DOHH2 (cell line): ENCODE measurements around the gene EPHA2.

Experiments used
- H3F3A ChIP-seq: fragments of 200-600 bp; sonication (generic), shearing (Covaris generic); 2 replicates; pipeline ENCODE4 v1.6.0; 2016; ENCODE audit warnings: antibody characterized with exemption, mild to moderate bottlenecking; ENCODE audit not compliant: control insufficient read depth, insufficient read depth
- H3K27ac ChIP-seq: fragments of 200-600 bp; sonication (generic); 2 replicates; pipeline ENCODE4 v1.5.1; 2014; ENCODE audit warnings: low read depth, mild to moderate bottlenecking, low read length, moderate library complexity
- H3K27me3 ChIP-seq: fragments of 200-600 bp; sonication (generic); 2 replicates; pipeline ENCODE4 v1.6.1; 2014; ENCODE audit warnings: mild to moderate bottlenecking, low read length, mixed read lengths; ENCODE audit not compliant: control insufficient read depth
- H3K36me3 ChIP-seq: fragments of 200-600 bp; sonication (generic); 2 replicates; pipeline ENCODE4 v1.6.1; 2014; ENCODE audit warnings: mild to moderate bottlenecking, low read length, moderate library complexity, mixed read lengths; ENCODE audit not compliant: control insufficient read depth
- H3K4me1 ChIP-seq: fragments of 200-600 bp; sonication (generic); 2 replicates; pipeline ENCODE4 v1.6.1; 2014; ENCODE audit warnings: mild to moderate bottlenecking, low read length, mixed read lengths; ENCODE audit not compliant: control insufficient read depth
- H3K4me2 ChIP-seq: fragments of 200-600 bp; sonication (generic); 2 replicates; pipeline ENCODE4 v1.6.0; 2014; ENCODE audit warnings: mild to moderate bottlenecking, low read length, moderate library complexity
- H3K4me3 ChIP-seq: fragments of 200-600 bp; sonication (generic); 2 replicates; pipeline ENCODE4 v1.5.1; 2014; ENCODE audit warnings: mild to moderate bottlenecking, low read length, mixed read lengths
- H3K79me2 ChIP-seq: fragments of 200-600 bp; sonication (generic); 2 replicates; pipeline ENCODE4 v1.6.1; 2014; ENCODE audit warnings: mild to moderate bottlenecking, low read length, mixed read lengths; ENCODE audit not compliant: control insufficient read depth
- H3K9me2 ChIP-seq: fragments of 200-600 bp; sonication (generic); replicated peaks from 2 replicates; pipeline ENCODE4 v1.6.1; 2014; ENCODE audit warnings: mild to moderate bottlenecking, low read length, mixed read lengths; ENCODE audit not compliant: control insufficient read depth
- H3K9me3 ChIP-seq: fragments of 200-600 bp; sonication (generic); 2 replicates; pipeline ENCODE4 v1.6.1; 2014; ENCODE audit warnings: antibody characterized with exemption, low read length, mixed read lengths; ENCODE audit not compliant: control insufficient read depth, insufficient read depth
- H4K20me1 ChIP-seq: fragments of 200-600 bp; sonication (generic); 2 replicates; pipeline ENCODE4 v1.6.0; 2014; ENCODE audit warnings: low read depth, mild to moderate bottlenecking, antibody characterized with exemption, low read length, moderate library complexity; ENCODE audit not compliant: control insufficient read depth, insufficient read depth
- EZH2phosphoT487 ChIP-seq: fragments of 200-600 bp; sonication (generic); IDR thresholded peaks from 2 replicates; pipeline ENCODE4 v1.6.1; 2017; ENCODE audit warnings: borderline replicate concordance, mild to moderate bottlenecking, antibody characterized with exemption, low read length, moderate library complexity, mixed read lengths
- TF ChIP-seq, protein P1 (sequence below): fragments of 200-600 bp; sonication (generic); IDR thresholded peaks from one replicate; pipeline ENCODE4 v1.5.1; 2014; ENCODE audit warnings: antibody characterized with exemption, mild to moderate bottlenecking, low read depth, low read length; ENCODE audit not compliant: poor library complexity, severe bottlenecking

Gene EPHA2

DNA sequence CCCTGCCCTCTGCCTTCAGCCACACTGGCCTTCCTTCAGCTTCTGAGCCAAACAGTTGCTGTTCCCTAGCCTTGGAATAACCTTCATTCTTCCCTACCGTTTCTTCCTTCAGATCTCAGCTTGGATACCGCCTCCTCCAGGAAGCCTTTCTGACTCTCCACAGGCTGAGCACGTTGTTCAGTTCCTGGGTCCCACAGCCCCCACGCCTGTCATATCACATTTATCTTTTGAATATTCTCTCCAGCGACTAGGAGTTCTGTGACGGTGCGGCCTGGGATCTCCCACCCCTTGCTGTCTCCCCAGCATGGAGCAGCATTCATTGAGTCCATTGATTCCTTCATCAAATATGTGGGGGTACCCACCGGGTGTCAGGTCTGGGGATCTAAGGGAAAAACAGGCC, 39.2 kb downstream of the EPHA2 start:
- no peak overlapping the region for H3K4me3 ChIP-seq
- no peaks in the 10 kb centered on the region for H3K36me3 ChIP-seq
- no peak for TF ChIP-seq EZH2phosphoT487
- TF ChIP-seq, protein P1, sequence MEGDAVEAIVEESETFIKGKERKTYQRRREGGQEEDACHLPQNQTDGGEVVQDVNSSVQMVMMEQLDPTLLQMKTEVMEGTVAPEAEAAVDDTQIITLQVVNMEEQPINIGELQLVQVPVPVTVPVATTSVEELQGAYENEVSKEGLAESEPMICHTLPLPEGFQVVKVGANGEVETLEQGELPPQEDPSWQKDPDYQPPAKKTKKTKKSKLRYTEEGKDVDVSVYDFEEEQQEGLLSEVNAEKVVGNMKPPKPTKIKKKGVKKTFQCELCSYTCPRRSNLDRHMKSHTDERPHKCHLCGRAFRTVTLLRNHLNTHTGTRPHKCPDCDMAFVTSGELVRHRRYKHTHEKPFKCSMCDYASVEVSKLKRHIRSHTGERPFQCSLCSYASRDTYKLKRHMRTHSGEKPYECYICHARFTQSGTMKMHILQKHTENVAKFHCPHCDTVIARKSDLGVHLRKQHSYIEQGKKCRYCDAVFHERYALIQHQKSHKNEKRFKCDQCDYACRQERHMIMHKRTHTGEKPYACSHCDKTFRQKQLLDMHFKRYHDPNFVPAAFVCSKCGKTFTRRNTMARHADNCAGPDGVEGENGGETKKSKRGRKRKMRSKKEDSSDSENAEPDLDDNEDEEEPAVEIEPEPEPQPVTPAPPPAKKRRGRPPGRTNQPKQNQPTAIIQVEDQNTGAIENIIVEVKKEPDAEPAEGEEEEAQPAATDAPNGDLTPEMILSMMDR = no peak
- H3F3A ChIP-seq = no peaks in the 10 kb centered on the region
- no peaks in the 10 kb centered on the region for H3K79me2 ChIP-seq
- H3K27ac ChIP-seq = no peak overlapping the region
- H3K4me1 ChIP-seq = no peaks in the 10 kb centered on the region
- H3K27me3 ChIP-seq = no peaks in the 10 kb centered on the region; the same call in none of the 2 replicates
- H3K4me2 ChIP-seq = no peak overlapping the region
- H3K9me2 ChIP-seq = no peaks in the 10 kb centered on the region
- H3K9me3 ChIP-seq = no peaks in the 10 kb centered on the region
- no peaks in the 10 kb centered on the region for H4K20me1 ChIP-seq

DNA sequence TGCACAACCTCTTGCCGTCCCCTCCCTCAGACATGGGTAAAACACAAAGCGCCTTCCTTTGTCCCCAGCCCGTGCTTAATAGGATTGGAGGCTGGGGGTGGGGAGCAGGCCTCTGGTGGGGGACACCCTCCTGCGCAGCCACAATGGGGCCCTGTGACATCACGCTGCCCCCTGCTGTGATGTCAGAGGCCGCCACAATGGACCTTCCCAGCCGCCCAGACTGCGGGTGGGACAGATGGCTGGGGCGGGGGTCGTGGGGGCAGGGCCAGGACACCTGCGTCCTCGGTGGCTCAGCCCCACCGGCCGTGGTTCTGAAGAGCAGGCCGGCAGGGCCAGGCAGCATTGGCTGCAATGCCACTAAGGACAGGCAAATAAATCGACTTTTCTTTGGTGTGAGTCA, 39.9 kb downstream of the EPHA2 start:
- Histone ChIP-seq H3K27me3 (no peaks in the 10 kb centered on the region; the same call in none of the 2 replicates), H4K20me1 (no peaks in the 10 kb centered on the region), H3K27ac (no peak overlapping the region), H3F3A (no peaks in the 10 kb centered on the region), H3K9me3 (no peaks in the 10 kb centered on the region), H3K4me3 (no peak overlapping the region), H3K4me1 (no peaks in the 10 kb centered on the region), H3K79me2 (no peaks in the 10 kb centered on the region), H3K36me3 (no peaks in the 10 kb centered on the region), H3K4me2 (no peak overlapping the region), H3K9me2 (no peaks in the 10 kb centered on the region)
- TF ChIP-seq, protein P1 = no peak
- no peak for TF ChIP-seq EZH2phosphoT487

DNA sequence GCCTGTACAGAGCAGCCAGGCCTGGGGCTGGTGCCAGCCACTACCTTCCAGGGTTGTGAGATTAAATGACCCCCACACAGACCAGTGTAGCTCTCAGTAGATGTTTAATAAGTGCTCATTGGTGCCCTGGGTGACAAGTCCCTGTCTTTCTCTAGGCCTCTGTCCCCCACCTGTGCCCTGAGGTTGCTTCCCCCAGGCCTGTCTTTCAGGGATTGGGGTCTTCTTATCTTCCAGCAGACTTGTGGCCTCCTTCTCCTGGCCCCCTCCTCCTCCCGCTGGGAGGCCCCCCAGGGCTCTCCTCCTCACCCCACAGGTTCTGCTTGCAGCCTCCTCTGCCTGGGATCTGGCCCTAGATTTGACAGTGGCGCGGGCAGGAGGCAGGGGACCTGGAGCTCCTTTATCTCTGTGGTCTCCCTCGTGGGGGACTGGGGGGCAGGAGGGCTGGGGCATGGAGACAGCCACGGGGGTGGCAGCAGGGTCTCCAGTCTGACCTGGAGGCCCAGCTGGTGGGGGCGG, 40.3 kb downstream of the EPHA2 start:
- Histone ChIP-seq H3K9me3 (no peaks in the 10 kb centered on the region), H3K9me2 (no peaks in the 10 kb centered on the region), H3K36me3 (no peaks in the 10 kb centered on the region), H3K79me2 (no peaks in the 10 kb centered on the region), H3F3A (no peaks in the 10 kb centered on the region), H3K27ac (no peak overlapping the region), H3K4me1 (no peaks in the 10 kb centered on the region), H4K20me1 (no peaks in the 10 kb centered on the region), H3K4me3 (no peak overlapping the region), H3K4me2 (no peak overlapping the region), H3K27me3 (no peaks in the 10 kb centered on the region; the same call in none of the 2 replicates)
- TF ChIP-seq, protein P1 = no peak
- TF ChIP-seq EZH2phosphoT487 = no peak
